Esophagus muscularis mucosa (tissue), 4 donors: ENCODE measurements around the gene CDC42EP1. TPM values are rescaled to one million over a fixed set of nuclear protein-coding genes. Genes with fewer than 3 reads are reported as not detected.
"Not testable (repeated sequence)": the region's sequence is repeated elsewhere in the genome, so short reads cannot be mapped to it uniquely, and the experiment has no call there.

ENCODE experiments used
- DNase-seq: peaks from one replicate; pipeline ENCODE4 v3.0.0-alpha.2; 2017; ENCODE audit errors: extremely low spot score
- H3K27ac ChIP-seq, 4 donors: fragments of 200-600 bp; sonication (generic); replicated peaks in 1 of 4; 1 replicate in 3 of 4; 2 replicates in 1 of 4; pipeline ENCODE4 v1.5.1; 2016 to 2019; ENCODE audit warnings: mild to moderate bottlenecking in 1 of 4
- H3K27me3 ChIP-seq, 4 donors: fragments of 200-600 bp; sonication (generic); one replicate each; pipeline versions ENCODE4 v1.5.1 to v1.6.0; 2016 to 2019
- H3K36me3 ChIP-seq, 4 donors: fragments of 200-600 bp; sonication (generic); one replicate each; pipeline ENCODE4 v1.5.1; 2016 to 2019
- H3K4me1 ChIP-seq, 4 donors: fragments of 200-600 bp; sonication (generic); one replicate each; pipeline ENCODE4 v1.5.1; 2016 to 2019
- H3K4me3 ChIP-seq, 4 donors: fragments of 200-600 bp; sonication (generic); 1 replicate in 2 of 4; 2 replicates in 2 of 4; pipeline ENCODE4 v1.5.1; 2016 to 2019; ENCODE audit warnings: mild to moderate bottlenecking in 4 of 4, moderate library complexity in 1 of 4
- H3K9me3 ChIP-seq, 4 donors: fragments of 200-600 bp; sonication (generic); 1 replicate in 3 of 4; 2 replicates in 1 of 4; pipeline ENCODE4 v1.5.1; 2016 to 2019
- EP300 ChIP-seq: sonication (generic); formaldehyde crosslinking; IDR thresholded peaks from one replicate; pipeline ENCODE4 v1.6.1; 2017; ENCODE audit warnings: antibody characterized with exemption
- POLR2A ChIP-seq: fragments of 450-650 bp; IDR thresholded peaks from one replicate; pipeline ENCODE4 v1.6.1; 2017; ENCODE audit warnings: antibody characterized with exemption, moderate library complexity, mild to moderate bottlenecking, low read depth
- POLR2AphosphoS5 ChIP-seq, 2 donors: sonication (generic); formaldehyde crosslinking; IDR thresholded peaks; one replicate each; pipeline ENCODE4 v1.6.1; 2017; ENCODE audit warnings: antibody characterized with exemption in 2 of 2
- WGBS: methylation state at CpG from one replicate; pipeline ENCODE4 v1.1.5; 2018; 5-methylcytosine and 5-hydroxymethylcytosine counted together
- intact Hi-C: fragments of 100-400 bp; cut with DNase I; formaldehyde crosslinking; loops from one replicate; pipeline ENCODE4 v1.15.1; 2023
- total RNA-seq, 4 donors: library from RNA; depleted of rRNA; stranded (reverse); fragments of >200 nt; gene quantifications; one replicate each; pipeline versions ENCODE4 v1.1.0 to v1.2.1, GENCODE V29; 2016
- TF ChIP-seq, protein P1 (sequence below), 3 experiments: fragments of 200-600 bp in 2 of 3; fragments of 450-650 bp in 1 of 3; sonication (generic) in 2 of 3; IDR thresholded peaks; one replicate each; pipeline ENCODE4 v1.5.1; 2017 to 2019; ENCODE audit warnings: antibody characterized with exemption in 3 of 3, mild to moderate bottlenecking in 2 of 3, moderate library complexity in 1 of 3

CDC42EP1 gene
- total RNA-seq, 4 donors from 2014 or later: 19.9 to 38.1 (median 36.7) TPM

DNA sequence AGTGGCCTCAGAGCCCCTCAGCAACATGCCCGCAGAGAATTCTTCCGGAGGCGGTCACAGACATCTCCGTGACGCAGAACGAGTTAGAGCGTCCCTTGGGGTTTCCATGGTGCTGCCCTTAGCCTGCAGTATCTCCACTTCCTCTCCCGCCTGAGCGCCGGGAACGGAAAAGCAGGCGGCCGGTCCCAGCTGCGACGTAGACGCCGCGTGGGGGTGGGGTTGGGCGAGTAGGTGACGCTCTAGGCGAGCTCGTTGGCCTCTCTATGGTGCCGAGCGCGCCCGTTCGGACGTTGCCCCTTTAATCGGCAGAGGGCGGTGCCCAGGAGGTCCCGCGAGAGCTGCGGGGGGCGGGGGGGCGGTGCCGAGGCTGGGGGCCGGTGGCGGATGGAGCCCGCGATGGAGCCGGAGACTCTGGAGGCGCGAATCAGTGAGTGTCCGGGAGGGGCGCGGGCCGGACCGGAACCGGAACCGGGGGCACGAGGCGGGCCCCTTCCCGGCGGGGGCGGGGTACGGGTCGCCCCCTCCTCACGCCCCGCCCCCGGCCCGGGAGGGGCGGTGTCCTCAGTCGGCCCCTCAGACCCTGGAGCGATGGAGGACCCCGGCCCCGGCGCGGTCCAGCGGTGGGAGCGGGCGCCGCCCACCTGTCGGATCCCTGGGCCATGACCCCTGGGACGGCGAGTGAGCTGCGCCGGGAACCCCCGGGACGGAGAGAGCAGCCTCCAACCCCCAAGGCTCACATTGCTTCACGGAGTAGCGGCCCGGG lies 48.4 kb downstream of the CDC42EP1 start, which contains the start of gene GGA1:
GGA1 (plus strand) TSS at position 358 of the 763 bp plus-strand sequence; CDS start at position 385, 27 bp downstream.
- 0% methylated on average over 18 of the region's 82 CpGs for WGBS
- Histone ChIP-seq H3K27ac (peak within 1 kb of the TSS; percentile 93 to 97 (median 95)), H3K4me3 (peak within 1 kb of the TSS; percentile 91 to 99 (median 94)), H3K9me3 (no peaks in the 10 kb centered on the region), H3K36me3 (peaks cover 0 to 2% (median 0%) of the 10 kb centered on the region in 4 donors), H3K27me3 (peaks cover 0 to 10% (median 0%) of the 10 kb centered on the region in 4 donors), H3K4me1 (peaks cover 20 to 56% (median 50%) of the 10 kb centered on the region in 4 donors)
- peak; percentile 98 for DNase-seq
- intact Hi-C loops: no loop called here
- TF ChIP-seq POLR2AphosphoS5 (IDR thresholded peaks at IDR 0.05) (peak; percentile 85 to 86), POLR2A (no peak), EP300 (no peak)
- TF ChIP-seq, protein P1, sequence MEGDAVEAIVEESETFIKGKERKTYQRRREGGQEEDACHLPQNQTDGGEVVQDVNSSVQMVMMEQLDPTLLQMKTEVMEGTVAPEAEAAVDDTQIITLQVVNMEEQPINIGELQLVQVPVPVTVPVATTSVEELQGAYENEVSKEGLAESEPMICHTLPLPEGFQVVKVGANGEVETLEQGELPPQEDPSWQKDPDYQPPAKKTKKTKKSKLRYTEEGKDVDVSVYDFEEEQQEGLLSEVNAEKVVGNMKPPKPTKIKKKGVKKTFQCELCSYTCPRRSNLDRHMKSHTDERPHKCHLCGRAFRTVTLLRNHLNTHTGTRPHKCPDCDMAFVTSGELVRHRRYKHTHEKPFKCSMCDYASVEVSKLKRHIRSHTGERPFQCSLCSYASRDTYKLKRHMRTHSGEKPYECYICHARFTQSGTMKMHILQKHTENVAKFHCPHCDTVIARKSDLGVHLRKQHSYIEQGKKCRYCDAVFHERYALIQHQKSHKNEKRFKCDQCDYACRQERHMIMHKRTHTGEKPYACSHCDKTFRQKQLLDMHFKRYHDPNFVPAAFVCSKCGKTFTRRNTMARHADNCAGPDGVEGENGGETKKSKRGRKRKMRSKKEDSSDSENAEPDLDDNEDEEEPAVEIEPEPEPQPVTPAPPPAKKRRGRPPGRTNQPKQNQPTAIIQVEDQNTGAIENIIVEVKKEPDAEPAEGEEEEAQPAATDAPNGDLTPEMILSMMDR (IDR thresholded peaks at IDR 0.05): peak in 2 of 3 experiments; percentile 4 to 6

DNA sequence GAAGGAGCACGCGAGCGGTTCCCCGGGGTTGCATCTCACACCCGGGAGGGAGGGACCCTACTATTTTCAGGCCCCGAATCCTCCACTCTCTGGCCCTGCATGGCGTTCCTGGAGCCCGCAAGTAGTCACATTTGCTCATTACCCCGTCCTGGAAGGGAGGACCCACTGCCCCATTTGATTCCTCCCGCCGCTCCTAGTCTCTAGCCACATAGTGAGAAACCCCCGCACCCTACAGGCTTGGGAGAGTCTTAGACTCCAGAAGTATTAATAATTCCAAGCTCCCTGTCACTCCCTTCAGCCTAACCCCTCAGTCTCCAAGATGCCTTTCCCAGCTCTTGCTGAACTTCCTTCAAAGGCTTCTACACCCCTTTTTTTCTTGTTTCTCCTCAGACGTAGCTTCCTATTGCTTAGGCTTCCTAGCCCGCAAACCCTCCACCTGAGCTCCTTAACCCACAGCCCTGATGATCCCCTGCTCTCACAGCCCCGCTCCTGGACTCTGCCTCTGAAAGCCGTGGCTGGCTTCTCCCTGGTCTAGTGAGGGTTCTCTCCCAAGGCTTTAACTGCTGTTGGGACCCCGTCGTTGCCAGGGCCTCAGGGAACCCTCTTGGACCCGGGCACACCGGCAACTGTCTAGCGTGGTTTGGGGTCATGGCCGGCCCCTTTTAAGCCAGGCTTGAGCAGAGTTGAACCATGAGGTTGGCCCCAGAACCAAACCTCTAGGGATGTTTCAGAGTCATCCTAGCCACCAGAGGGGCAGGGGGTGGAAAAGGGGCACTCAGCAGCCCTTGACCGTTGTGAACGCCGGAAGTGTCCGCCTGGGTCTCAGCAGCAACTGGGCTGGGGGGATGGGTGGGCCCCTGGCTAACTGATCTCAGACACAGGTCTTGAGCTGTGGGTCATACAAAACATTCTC lies 49.2 kb downstream of the CDC42EP1 start:
- Histone ChIP-seq H3K36me3 (peaks cover 0 to 8% (median 3%) of the 10 kb centered on the region in 4 donors), H3K4me1 (peaks cover 20 to 61% (median 56%) of the 10 kb centered on the region in 4 donors), H3K27ac (peak overlapping the region; percentile 93 to 97 (median 95)), H3K9me3 (no peaks in the 10 kb centered on the region), H3K27me3 (peaks cover 0 to 10% (median 0%) of the 10 kb centered on the region in 4 donors), H3K4me3 (peak overlapping the region; percentile 91 to 99 (median 94))
- DNase-seq: no peak
- intact Hi-C loops: no loop called here
- WGBS: 17% methylated on average over 15 of the region's 26 CpGs
- TF ChIP-seq POLR2AphosphoS5 (IDR thresholded peaks at IDR 0.05) (no peak), POLR2A (no peak), EP300 (no peak)
- TF ChIP-seq, protein P1 (IDR thresholded peaks at IDR 0.05): no peak

DNA sequence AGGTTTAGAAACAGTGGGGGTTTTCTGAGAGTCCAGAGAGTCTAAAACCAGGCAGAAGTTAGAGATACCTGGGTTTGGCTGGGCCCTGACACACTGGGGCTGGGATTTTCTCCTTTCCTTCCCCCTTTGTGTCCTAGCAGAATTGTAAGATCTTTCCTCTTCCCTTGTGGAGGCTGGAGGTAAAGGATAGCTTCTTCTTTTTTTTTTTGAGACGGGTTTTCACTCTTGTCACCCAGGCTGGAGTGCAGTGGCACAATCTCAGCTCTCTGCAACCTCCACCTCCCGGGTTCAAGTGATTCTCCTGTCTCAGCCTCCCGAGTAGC lies 49.8 kb downstream of the CDC42EP1 start:
- 85% methylated on average over 3 of the region's 3 CpGs for WGBS
- peak overlapping the region; percentile 93 to 97 (median 95) for H3K27ac ChIP-seq

DNA sequence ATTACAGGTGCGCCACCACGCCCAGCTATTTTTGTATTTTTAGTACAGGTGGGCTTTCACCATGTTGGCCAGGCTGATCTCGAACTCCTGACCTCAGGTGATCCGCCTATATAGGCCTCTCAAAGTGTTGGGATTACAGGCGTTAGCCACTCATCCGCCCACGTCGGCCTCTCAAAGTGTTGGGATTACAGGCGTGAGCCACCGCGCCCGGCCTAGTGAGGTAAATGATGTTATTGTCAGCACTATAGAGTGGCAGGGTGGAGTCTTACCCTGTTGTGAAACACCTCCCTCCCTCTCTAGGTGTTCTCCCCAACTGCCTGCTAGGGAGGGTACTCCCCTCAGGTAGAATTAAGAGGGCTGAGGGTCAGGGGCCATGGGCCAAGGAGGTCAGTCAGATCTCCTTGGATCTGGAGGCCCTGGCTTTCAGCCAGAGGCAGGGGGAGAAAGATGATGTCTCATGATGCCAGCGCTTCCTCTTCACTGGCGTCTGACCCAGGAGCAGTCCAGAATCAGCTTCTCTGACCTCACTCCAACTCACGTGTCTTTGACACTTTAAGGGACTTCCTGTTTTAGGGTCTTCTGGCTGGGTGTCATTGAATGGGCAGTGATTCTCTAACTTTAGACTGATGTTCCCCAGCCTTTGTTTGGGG lies 50.3 kb downstream of the CDC42EP1 start:
- DNase-seq: no peak
- 86% methylated on average over 15 of the region's 15 CpGs for WGBS
- H3K36me3 ChIP-seq: peaks cover 0 to 19% (median 12%) of the 10 kb centered on the region in 4 donors
- intact Hi-C loops: no loop called here
- H3K4me3 ChIP-seq: no peak overlapping the region
- H3K27me3 ChIP-seq: no peaks in the 10 kb centered on the region
- H3K27ac ChIP-seq: peak overlapping the region; percentile 93 to 97 (median 95)
- TF ChIP-seq EP300 (no peak), POLR2A (no peak), POLR2AphosphoS5 (IDR thresholded peaks at IDR 0.05) (no peak)
- TF ChIP-seq, protein P1 (IDR thresholded peaks at IDR 0.05): no peak
- no peaks in the 10 kb centered on the region for H3K9me3 ChIP-seq
- peaks cover 20 to 61% (median 56%) of the 10 kb centered on the region in 4 donors for H3K4me1 ChIP-seq

More for the DNA sequence above, 49.8 kb downstream of the CDC42EP1 start:
- Histone ChIP-seq H3K4me1 (peaks cover 20 to 61% (median 56%) of the 10 kb centered on the region in 4 donors), H3K4me3 (peak overlapping the region; percentile 91 to 99 (median 94)), H3K36me3 (peaks cover 0 to 14% (median 7%) of the 10 kb centered on the region in 4 donors)
- H3K27me3 ChIP-seq, DNase-seq, H3K9me3 ChIP-seq, intact Hi-C loops: not testable (repeated sequence)
